NCI-H345 (cell line): Measurements from ENCODE around the gene SAMD14.

Experiments
- DNase-seq: peaks from one replicate; lab custom pipeline; 2025; lab: John Stamatoyannopoulos, UW

Gene SAMD14

DNA sequence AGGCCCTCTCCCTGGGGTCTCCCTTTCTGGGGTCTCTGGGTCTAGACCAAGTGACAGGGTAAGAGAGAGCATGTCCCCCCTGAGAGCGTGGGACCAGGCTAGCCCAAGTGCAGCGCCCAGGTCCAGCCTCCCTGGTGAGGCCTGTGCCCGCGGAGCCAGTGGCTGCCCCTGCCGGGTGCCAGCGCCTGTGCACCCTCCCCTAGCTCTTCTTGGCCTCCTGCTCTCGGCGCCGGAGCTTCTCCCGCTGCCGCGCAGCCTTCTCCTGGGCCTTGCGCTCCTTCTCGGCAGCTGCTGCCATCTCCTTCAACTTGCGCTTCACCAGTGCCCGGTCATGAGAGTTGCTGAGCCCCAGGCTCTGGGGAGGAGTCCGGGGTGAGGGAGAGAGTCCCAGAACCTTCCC, 17.3 kb downstream of the SAMD14 start:
- DNase-seq: no peak

DNA sequence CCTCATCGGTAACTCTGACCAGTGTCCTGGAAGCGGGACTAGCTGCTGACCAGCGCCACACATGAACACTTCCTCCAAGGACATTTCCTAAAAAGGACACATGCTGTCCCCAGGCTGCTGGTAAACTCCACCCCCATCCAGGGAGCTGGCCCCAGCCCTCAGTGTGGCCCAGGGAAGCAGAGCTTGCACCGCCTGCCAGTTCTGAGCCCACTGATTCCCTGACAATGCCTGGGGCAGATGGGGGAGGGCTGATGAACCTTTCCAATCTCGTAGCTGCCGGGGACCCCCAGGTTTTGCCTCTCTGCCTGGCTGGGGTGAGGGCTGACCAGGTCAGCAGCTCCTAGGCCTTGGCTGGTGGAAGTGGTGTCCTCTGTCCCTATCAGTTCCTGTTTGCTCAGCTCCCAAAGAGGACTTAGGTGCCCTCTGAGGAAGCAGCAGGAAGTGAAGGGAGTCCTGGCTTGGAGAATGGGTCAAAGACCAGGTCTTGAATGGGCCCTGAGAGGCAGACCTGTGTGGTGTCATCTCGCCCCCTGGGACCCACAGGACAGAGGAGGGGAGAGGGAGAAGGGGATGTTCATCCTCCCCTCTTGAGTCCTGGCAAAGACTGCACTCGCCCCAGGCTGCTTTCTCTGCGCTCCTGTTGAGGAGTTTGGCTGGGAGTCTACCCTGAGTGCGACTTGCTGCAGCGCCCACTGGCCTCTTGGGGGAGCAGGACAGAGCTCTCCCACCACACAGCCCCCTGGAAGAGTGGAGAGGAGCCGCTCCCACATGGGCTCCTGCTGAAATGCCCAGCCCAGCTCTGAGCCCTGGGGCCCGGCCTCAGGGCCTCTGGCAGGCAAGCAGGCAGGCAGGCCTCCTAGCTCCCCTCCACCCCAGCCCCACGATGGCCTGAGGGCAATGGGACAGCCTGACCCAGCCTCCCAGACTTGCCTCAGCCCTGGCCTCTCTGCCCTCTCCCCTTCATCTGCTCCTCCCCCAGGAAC, 18.0 kb downstream of the SAMD14 start:
- no peak for DNase-seq

- DNase-seq: no peak
Measured at GRCh38 chr17:50110591-50111349, 19.2 kb downstream of the SAMD14 start.

GRCh38 chr17:50109785-50110184, 20.2 kb downstream of the SAMD14 start:
- DNase-seq: no peak

DNA sequence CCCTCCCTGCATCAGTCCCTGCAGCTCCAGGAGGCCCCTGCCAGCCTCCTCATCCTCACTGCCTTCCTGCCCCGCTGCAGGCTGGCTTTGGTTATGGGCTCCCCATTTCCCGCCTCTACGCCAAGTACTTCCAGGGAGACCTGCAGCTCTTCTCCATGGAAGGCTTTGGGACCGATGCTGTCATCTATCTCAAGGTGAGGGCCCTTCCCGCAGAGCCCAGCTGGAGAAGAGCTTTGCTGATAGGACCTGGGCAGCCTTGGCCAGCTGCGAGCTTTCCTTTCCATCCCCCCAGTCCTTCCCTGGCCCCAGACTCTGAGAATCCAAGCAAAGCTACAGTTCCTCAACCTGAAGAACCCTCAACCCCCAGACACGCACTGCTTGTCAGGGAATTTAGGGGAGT, 20.8 kb downstream of the SAMD14 start:
- no peak for DNase-seq

GRCh38 chr17:50108556-50108955, 21.4 kb downstream of the SAMD14 start:
- DNase-seq: no peak

DNA sequence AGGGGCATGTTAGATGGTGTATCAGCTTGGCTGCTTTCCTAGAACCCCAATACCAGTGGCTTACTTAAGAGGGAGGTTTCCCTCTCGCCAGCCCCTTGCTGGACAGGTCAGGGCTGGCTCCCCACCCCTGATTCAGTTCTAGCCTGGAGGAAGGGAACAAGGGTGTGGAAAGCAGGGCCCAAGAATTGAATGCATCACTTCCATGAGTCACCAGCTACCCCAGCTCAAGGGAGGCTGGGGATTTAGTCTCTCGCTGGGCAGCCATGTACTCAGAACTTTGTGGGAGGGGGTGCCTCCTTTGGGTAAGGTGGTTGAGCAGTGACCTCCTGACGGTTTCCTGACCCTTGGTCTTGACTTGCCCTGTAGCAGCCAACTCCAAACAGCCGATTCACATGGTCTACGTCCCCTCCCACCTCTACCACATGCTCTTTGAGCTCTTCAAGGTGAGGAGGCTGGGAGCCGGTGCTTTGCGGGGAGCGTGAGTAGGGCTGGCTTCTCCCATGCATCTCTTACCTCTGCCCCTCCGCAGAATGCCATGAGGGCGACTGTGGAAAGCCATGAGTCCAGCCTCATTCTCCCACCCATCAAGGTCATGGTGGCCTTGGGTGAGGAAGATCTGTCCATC, 22.1 kb downstream of the SAMD14 start:
- no peak for DNase-seq

DNA sequence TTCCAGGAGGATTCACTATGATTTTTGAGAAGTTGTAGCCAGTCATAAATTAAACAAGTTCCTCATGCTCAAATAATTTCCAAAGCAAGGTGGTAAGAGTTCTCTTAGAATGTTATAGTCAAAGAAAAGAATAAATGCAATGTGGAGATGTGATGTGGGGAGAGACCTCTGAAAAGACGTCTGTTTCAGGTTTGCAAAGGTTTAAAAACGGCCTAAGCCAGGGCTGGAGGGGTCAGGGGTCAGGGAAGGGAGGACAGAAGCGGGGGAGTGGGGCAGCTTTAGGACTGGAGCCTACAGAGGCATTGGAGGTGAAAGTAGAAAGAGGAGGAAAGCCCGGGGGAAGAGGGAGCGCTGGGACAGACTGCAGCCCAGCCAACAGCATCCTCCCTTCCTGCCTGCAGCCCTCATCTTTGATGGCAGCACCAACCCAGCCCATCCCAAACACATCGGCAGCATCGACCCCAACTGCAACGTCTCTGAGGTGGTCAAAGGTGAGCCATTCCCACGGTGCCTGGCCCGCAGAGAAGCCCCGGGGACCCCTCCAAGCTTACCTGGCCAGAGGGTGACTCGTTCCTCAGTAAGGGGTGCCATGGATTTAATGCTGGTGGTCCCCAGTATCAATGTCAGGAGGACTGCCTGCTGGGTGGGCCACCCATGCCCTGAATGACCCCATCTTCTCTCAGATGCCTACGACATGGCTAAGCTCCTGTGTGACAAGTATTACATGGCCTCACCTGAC, 23.4 kb downstream of the SAMD14 start:
- DNase-seq: no peak

DNA sequence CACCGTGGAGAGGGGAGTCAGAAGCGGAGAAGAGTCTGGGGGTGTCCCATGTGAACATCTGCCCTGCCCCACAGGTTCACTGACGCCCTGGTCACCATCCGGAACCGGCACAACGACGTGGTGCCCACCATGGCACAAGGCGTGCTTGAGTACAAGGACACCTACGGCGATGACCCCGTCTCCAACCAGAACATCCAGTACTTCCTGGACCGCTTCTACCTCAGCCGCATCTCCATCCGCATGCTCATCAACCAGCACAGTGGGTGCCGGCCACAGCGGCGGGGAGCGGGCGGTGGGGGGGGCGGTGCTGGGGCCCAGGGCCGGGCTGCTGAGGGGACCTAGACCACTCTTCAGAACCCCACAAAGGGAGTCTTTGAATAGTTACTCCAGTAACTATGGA, 24.1 kb downstream of the SAMD14 start:
- DNase-seq: no peak

GRCh38 chr17:50103941-50104340, 26.0 kb downstream of the SAMD14 start:
- no peak for DNase-seq

DNA sequence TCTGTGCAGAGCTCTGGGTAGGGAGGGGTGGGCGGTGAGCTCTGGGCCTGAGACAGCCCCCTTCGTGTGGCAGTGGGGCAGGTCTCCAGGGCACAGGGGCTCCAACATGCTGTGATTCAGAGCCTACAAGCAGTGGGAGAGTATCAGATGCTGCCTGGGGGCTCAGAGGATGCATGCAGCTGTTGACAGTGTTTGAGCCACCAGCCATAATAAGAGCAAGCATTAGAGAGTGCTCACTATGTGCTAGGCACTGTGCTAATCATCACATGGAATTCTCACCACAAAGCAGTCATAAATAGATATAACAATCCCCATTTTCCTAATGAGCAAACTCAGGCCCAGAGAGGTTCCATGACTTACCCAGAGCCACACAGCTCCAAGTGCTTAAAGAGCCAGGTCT, 26.7 kb downstream of the SAMD14 start:
- no peak for DNase-seq

DNA sequence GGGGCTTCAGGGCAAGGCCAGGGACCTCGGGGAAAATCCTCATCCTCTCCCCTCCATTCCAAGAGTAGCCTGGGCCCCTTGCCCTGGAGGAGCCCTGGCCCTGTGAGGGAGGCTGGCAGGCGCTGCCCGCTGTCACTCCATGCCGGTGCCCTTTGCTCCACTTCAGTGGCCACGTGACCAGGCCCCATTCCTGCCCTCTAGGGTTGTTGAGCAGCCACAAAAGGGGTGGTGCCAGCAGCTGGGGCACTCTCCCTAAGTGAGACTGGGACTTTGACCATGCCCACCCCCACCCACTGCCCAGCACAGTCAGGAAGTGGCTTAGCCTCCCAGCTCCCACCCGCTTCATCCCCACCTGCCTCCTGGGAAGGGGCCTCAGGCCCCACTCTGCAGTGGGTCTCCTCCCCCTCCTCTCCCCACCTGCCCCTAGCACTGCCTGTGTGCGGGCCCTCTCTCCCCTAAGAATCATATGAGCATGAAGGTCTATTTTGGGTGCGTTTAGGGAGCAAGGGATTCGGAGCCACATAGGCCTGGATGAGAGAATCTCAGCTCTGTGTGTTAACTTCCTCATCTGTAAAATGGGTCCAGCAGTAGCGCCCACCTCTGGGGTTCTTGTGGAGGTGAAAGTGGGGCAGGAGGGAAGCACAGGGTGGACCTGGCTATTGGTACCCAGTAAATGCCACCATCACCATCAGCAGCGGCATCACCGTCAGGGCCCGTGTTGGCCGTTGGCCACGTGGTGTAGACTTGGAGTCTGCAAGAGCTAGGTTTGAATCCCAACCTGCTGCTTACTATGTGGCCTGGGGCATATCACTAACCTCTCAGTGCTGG, 27.6 kb downstream of the SAMD14 start:
- DNase-seq: no peak

GRCh38 chr17:50101346-50102163, 28.4 kb downstream of the SAMD14 start:
- no peak for DNase-seq

GRCh38 chr17:50100921-50101345, 29.0 kb downstream of the SAMD14 start:
- DNase-seq: no peak

DNA sequence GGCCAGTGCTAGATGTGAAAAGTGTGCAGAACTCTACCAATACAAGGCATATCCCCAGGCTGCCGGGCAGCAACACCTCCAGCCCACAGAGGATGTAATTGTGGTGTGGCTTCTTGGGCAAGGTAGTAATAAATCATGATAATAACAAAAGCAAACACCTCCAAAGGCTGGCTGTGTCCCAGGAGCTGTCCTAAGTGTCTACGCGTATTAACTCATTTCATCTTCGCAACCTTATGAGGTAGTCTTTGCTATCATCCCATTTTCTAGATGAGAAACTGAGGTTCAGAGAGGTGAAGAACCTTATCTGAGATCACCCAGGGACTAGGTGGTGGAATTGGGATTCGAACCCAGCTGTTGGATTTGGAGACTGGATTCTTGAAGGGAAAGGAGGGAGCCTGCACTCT, 29.5 kb downstream of the SAMD14 start:
- DNase-seq: no peak

DNA sequence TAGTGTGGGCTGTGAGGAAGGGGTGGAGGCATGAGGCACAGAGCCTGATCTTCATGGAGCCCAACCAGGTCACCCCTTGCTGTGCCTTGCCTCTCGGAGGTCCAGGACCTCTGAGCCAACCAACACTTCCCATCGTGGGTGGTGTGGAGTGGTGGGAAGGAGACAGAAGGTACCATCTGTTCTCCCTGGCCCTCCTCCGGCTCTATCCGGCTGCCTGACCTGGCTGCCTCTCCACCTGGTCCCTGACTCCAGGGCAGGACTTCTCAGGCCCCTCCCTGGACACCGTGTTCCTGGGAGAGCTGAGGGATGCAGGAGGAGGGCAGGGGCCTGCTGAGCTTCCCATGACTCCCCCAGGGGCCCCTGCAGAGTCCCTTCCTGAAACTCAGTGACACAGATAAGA, 31.0 kb downstream of the SAMD14 start:
- no peak for DNase-seq

DNA sequence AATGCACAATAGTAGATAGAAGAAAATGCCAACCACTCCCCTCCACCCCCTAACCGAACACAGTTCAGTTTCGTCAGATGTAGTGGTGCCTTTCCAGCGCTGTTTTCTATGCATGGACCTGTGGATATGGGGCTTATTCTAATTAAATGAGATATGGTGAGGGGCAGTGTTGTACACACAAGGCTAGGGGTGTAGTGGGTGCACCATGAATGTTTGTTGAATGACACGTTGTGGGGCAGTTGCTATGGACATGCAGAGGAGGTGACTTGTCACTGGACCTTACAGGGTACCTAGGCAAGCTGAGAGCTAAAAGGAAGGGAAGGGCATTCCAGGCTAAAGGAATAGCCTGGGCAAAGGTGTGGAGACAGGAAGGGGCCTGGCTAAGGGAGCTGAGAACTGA, 31.4 kb downstream of the SAMD14 start:
- DNase-seq: no peak

DNA sequence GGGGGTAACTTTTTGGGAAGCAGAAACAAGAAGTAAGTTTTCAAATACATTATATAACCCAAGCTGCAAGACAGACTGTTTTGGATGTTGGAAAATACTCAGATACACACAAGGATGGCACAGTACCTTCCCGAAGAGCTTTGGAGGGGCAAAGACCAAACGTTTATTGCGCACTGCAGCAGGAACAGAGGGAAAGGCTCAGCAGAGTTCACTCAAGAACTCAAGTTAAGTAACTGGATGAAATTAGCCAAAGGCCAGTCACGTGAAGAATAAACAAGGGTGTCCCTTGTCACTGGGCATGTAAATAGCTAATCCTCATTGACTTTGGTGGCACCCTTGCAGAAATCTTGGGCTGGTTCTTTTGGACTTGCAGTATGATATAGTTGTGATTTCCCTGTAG, 32.0 kb downstream of the SAMD14 start:
- DNase-seq: no peak

DNA sequence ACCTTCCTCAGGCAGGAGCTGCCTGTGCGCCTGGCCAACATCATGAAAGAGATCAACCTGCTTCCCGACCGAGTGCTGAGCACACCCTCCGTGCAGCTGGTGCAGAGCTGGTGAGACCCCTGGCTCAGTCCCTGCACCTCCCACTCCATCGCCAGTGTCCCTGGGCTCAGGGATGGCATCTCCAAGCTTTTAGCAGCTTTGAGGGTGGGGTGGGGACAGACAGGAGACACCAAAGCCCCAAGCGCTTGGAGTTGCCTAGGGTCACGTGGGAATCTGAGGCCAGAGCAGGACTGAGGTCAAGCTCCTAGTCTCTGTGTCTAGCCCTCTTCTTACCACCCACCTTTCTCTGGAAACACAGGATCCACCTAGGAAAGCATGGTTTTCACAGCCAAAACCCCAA, 32.5 kb downstream of the SAMD14 start:
- no peak for DNase-seq

DNA sequence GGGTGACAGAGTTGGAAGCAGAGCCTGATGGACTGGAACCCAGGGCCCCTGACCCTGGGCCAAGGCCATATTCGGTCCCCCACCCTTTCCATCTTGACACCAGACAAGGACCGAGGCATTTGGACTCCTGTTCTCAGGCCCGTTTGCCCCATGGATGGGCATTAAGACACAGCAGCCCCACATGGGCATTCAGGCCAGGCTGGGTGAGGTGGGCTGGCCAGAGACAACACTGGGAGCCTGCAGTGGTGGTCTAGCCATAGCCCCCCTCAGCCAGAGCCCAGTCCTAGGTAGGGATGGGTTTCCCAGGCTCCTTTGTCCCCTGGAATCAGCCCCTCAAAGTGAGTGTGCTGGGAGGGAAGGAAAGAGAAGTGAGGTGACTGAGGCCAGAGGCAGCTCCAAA, 33.2 kb downstream of the SAMD14 start:
- no peak for DNase-seq
